Hippocampal formation (tissue), 2 donors: ENCODE results near the gene SKA1.
"Not testable (repeated sequence)": the region's sequence is repeated elsewhere in the genome, so short reads cannot be mapped to it uniquely, and the experiment has no call there.

Experiments
- DNase-seq, 2 donors: peaks; one replicate each; lab custom pipeline; 2025; lab: John Stamatoyannopoulos, UW

Gene SKA1

DNA sequence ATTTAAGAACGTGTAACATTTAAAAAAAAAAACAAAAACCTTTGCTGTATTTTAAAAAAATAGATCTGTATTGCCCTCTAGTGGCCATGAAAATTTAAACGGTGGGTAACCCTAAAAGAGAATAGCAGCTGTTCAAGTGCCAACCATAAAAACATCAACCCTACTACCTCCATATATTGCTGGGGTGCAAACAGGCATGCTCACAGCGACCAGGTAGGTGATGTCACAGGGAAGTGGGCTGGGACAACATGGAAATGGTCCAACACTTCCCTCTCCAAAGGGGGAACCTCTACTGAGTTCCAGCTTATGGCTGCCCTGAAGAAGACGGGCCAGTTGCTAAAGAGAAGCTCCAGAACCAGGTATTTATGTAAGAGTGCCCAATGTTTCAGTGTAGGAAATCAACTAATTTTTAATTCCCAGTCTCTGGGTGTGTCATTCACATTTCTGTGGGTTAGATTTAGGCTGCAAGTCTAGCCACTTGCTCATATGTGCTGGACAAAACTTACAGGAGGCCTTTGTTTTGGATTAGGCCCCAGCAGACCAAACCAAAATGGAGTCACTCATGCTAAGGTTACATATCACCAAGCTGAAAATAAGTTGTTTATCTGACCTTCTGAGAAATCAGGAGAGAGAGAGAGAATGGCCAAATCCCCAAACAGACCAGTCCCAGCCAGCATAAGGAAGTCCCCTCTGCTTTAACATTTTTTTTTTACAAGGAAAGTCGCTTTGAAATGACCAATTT, 54.5 kb downstream of the SKA1 start:
- no peak for DNase-seq

DNA sequence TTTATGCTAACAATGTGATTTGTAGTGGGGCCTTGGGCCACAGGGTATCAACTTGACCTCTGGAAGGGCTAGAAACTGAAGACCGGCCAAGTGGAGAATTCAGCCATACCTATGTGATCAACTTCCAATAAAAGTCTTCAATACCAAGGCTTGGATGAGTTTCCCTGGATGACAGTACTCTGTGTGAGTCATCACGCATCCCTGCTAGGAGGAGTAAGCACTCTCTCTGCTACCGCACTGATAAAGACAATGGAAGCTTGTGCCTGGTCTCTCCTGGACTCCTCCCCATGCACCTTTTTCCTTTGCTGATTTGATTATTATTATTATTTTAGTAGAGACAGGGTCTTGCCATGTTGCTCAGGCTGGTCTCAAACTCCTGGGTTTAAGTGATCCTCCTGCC, 58.1 kb downstream of the SKA1 start:
- DNase-seq: no peak

GRCh38 chr18:50436742-50437141, 61.9 kb downstream of the SKA1 start:
- DNase-seq: not testable (repeated sequence)

DNA sequence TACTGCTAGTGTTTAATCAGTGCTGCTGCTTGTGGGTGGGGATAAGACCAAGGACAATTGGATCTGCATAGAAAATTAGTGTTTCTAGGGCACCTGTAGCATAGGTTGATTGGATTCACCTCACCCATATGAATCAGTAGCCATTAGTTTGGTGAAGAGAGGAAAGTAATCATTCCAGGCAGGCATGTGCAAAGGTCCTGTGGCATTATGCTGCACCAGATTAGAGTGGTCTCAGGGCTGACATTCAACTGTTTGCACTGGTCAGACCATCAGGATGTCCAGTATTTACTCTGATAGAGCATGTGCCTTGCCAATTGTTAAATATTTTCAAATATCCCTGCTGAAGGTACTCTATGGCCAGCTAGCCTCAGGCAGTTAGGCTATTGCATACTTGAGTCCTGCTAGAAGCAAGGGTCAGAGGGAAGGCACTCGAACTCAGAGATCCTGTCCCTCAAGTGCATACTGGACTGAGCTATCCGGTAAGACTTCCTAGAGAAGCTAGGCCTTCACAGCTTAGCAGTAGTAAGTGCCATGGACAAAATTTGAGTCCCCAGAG, 64.7 kb downstream of the SKA1 start:
- DNase-seq: no peak

GRCh38 chr18:50441016-50441415, 66.2 kb downstream of the SKA1 start:
- no peak for DNase-seq

- no peak for DNase-seq
Measured at GRCh38 chr18:50441501-50441900, 66.7 kb downstream of the SKA1 start.
